Neuron (in vitro differentiated cells): ENCODE results near the gene EPB41L2.

Source experiments
- H2AFZ ChIP-seq: one replicate; pipeline ENCODE4 v1.6.1; 2013; ENCODE audit warnings: low read depth, mild to moderate bottlenecking, inconsistent platforms, low read length, moderate library complexity
- H3K27me3 ChIP-seq: one replicate; pipeline ENCODE4 v1.6.1; 2013; ENCODE audit warnings: low read length; ENCODE audit not compliant: insufficient read depth
- H3K36me3 ChIP-seq: one replicate; pipeline ENCODE4 v1.6.1; 2013; ENCODE audit warnings: low read length; ENCODE audit not compliant: insufficient read depth
- H3K4me1 ChIP-seq: one replicate; pipeline ENCODE4 v1.6.1; 2013; ENCODE audit warnings: low read length; ENCODE audit not compliant: insufficient read depth
- H3K4me3 ChIP-seq: 2 replicates; pipeline ENCODE4 v1.5.1; 2013; ENCODE audit warnings: mild to moderate bottlenecking, low read length, moderate library complexity
- H3K9me3 ChIP-seq: one replicate; pipeline ENCODE4 v1.6.1; 2013; ENCODE audit warnings: low read length

The EPB41L2 gene

GRCh38 chr6:131003488-131004386 lies 59.3 kb downstream of the EPB41L2 start:
- Histone ChIP-seq H3K4me1 (peaks cover 2% of the 10 kb centered on the region), H3K27me3 (no peaks in the 10 kb centered on the region), H3K9me3 (peaks cover 4% of the 10 kb centered on the region), H2AFZ (no peak overlapping the region), H3K36me3 (no peaks in the 10 kb centered on the region), H3K4me3 (no peak overlapping the region)

GRCh38 chr6:131002661-131002980 lies 60.4 kb downstream of the EPB41L2 start:
- Histone ChIP-seq H3K9me3 (peaks cover 4% of the 10 kb centered on the region), H3K4me3 (no peak overlapping the region), H3K27me3 (no peaks in the 10 kb centered on the region), H3K4me1 (peaks cover 8% of the 10 kb centered on the region), H3K36me3 (no peaks in the 10 kb centered on the region), H2AFZ (no peak overlapping the region)

GRCh38 chr6:131001945-131002660 lies 60.9 kb downstream of the EPB41L2 start:
- Histone ChIP-seq H3K4me1 (peaks cover 13% of the 10 kb centered on the region), H3K36me3 (no peaks in the 10 kb centered on the region), H3K9me3 (peaks cover 4% of the 10 kb centered on the region), H3K4me3 (no peak overlapping the region), H2AFZ (no peak overlapping the region), H3K27me3 (no peaks in the 10 kb centered on the region)

GRCh38 chr6:131001111-131001736 lies 61.8 kb downstream of the EPB41L2 start:
- peaks cover 18% of the 10 kb centered on the region for H3K4me1 ChIP-seq
- H3K9me3 ChIP-seq, result no peaks in the 10 kb centered on the region
- H3K4me3 ChIP-seq, result no peak overlapping the region
- H3K36me3 ChIP-seq, result no peaks in the 10 kb centered on the region
- H2AFZ ChIP-seq, result no peak overlapping the region
- no peaks in the 10 kb centered on the region for H3K27me3 ChIP-seq

GRCh38 chr6:131000544-131000943 lies 62.5 kb downstream of the EPB41L2 start:
- no peaks in the 10 kb centered on the region for H3K27me3 ChIP-seq
- H3K9me3 ChIP-seq, result no peaks in the 10 kb centered on the region
- no peak overlapping the region for H2AFZ ChIP-seq
- peaks cover 18% of the 10 kb centered on the region for H3K4me1 ChIP-seq
- no peaks in the 10 kb centered on the region for H3K36me3 ChIP-seq
- H3K4me3 ChIP-seq, result no peak overlapping the region

GRCh38 chr6:130997061-130997753 lies 65.8 kb downstream of the EPB41L2 start:
- peak overlapping the region; percentile 32 for H3K4me3 ChIP-seq
- H3K4me1 ChIP-seq, result peaks cover 18% of the 10 kb centered on the region
- H3K27me3 ChIP-seq, result no peaks in the 10 kb centered on the region
- no peaks in the 10 kb centered on the region for H3K36me3 ChIP-seq
- no peaks in the 10 kb centered on the region for H3K9me3 ChIP-seq
- peak overlapping the region; percentile 86 for H2AFZ ChIP-seq

- no peak overlapping the region for H3K4me3 ChIP-seq
- no peaks in the 10 kb centered on the region for H3K27me3 ChIP-seq
- peaks cover 18% of the 10 kb centered on the region for H3K4me1 ChIP-seq
- peak overlapping the region; percentile 86 for H2AFZ ChIP-seq
- H3K36me3 ChIP-seq, result no peaks in the 10 kb centered on the region
- no peaks in the 10 kb centered on the region for H3K9me3 ChIP-seq
Measured at GRCh38 chr6:130996635-130997034, 66.4 kb downstream of the EPB41L2 start.

- no peaks in the 10 kb centered on the region for H3K27me3 ChIP-seq
- H3K4me3 ChIP-seq, result no peak overlapping the region
- H3K36me3 ChIP-seq, result no peaks in the 10 kb centered on the region
- no peak overlapping the region for H2AFZ ChIP-seq
- peaks cover 16% of the 10 kb centered on the region for H3K4me1 ChIP-seq
- H3K9me3 ChIP-seq, result no peaks in the 10 kb centered on the region
Measured at GRCh38 chr6:130995783-130996447, 67.1 kb downstream of the EPB41L2 start.

- no peak overlapping the region for H3K4me3 ChIP-seq
- H3K27me3 ChIP-seq, result no peaks in the 10 kb centered on the region
- H2AFZ ChIP-seq, result no peak overlapping the region
- H3K9me3 ChIP-seq, result no peaks in the 10 kb centered on the region
- peaks cover 16% of the 10 kb centered on the region for H3K4me1 ChIP-seq
- no peaks in the 10 kb centered on the region for H3K36me3 ChIP-seq
Measured at GRCh38 chr6:130994319-130995097, 68.5 kb downstream of the EPB41L2 start.

- Histone ChIP-seq H3K27me3 (no peaks in the 10 kb centered on the region), H3K36me3 (no peaks in the 10 kb centered on the region), H3K9me3 (no peaks in the 10 kb centered on the region), H2AFZ (no peak overlapping the region), H3K4me3 (no peak overlapping the region), H3K4me1 (peaks cover 16% of the 10 kb centered on the region)
Measured at GRCh38 chr6:130993292-130993765, 69.7 kb downstream of the EPB41L2 start.

- H3K27me3 ChIP-seq, result no peaks in the 10 kb centered on the region
- H3K36me3 ChIP-seq, result no peaks in the 10 kb centered on the region
- no peaks in the 10 kb centered on the region for H3K4me1 ChIP-seq
- no peak overlapping the region for H2AFZ ChIP-seq
- H3K9me3 ChIP-seq, result no peaks in the 10 kb centered on the region
- H3K4me3 ChIP-seq, result no peak overlapping the region
Measured at GRCh38 chr6:130991422-130992137, 71.5 kb downstream of the EPB41L2 start.
